GM18868 (cell line): Measurements from ENCODE around the gene FBRSL1.
"Not testable (repeated sequence)": the region's sequence is repeated elsewhere in the genome, so short reads cannot be mapped to it uniquely, and the experiment has no call there.

Experiments
- ATAC-seq: cut with Tn5 transposase; IDR thresholded peaks from one replicate; pipeline ENCODE4 v1.9.1; 2021; ENCODE audit warnings: mild to moderate bottlenecking, moderate library complexity; ENCODE audit not compliant: unreplicated experiment

FBRSL1 gene

GRCh38 chr12:132489602-132490266 is at the start of gene FBRSL1:
TSS of gene FBRSL1 (plus strand) at chr12:132490151.
- peak; percentile 54 for ATAC-seq

- ATAC-seq = not testable (repeated sequence)
Observed at GRCh38 chr12:132440420-132440819, 49.5 kb upstream of the FBRSL1 start.

- ATAC-seq = no peak
Observed at GRCh38 chr12:132441871-132442863, 47.8 kb upstream of the FBRSL1 start.

- ATAC-seq = no peak
Observed at GRCh38 chr12:132443091-132443490, 46.9 kb upstream of the FBRSL1 start.

- no peak for ATAC-seq
Observed at GRCh38 chr12:132444283-132444682, 45.7 kb upstream of the FBRSL1 start.

GRCh38 chr12:132444957-132445883 is 44.7 kb upstream of the FBRSL1 start:
- ATAC-seq = peak; percentile 55

- ATAC-seq = no peak
Observed at GRCh38 chr12:132445884-132446632, 43.9 kb upstream of the FBRSL1 start.

- ATAC-seq = no peak
Observed at GRCh38 chr12:132446633-132447326, 43.2 kb upstream of the FBRSL1 start.

- ATAC-seq = no peak
Observed at GRCh38 chr12:132447327-132447720, 42.6 kb upstream of the FBRSL1 start.

GRCh38 chr12:132447731-132448462 is 42.1 kb upstream of the FBRSL1 start:
- ATAC-seq = no peak

- ATAC-seq = no peak
Observed at GRCh38 chr12:132448463-132448820, 41.5 kb upstream of the FBRSL1 start.

GRCh38 chr12:132449565-132450417 is 40.2 kb upstream of the FBRSL1 start:
- ATAC-seq = peak; percentile 59

- no peak for ATAC-seq
Observed at GRCh38 chr12:132450418-132451171, 39.4 kb upstream of the FBRSL1 start.

- no peak for ATAC-seq
Observed at GRCh38 chr12:132451172-132451835, 38.6 kb upstream of the FBRSL1 start.

GRCh38 chr12:132451836-132452195 is 38.1 kb upstream of the FBRSL1 start:
- ATAC-seq = no peak

GRCh38 chr12:132452596-132453350 is 37.2 kb upstream of the FBRSL1 start:
- ATAC-seq = no peak
